ENCODE measurements around the gene DPP8.
A peak's percentile ranks its signal among the peaks of the same experiment; 100 is the strongest.

Gene DPP8

DNA sequence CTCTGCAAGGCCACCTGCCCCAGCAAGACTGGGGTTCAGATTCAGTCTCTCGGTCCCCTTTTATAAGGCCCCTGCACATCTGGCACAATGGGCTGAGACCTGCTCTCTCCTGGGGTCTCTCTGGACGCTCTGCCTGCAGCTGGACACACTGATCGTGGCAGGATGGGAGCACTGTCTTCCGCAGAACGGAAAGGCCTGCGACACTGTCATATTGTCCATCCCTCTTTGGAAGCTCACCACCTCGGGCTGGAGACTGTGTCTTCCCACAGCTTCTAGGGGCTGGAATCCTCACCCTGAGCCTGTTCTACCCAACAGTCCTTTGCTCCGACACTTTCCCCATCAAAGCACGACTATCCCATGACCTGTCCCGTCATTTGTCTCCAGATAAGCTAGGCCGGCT lies 83.3 kb downstream of the DPP8 start:
- no peaks in the 10 kb centered on the region for H3K9me3 Mint-ChIP-seq
- peaks cover 5% of the 10 kb centered on the region for H3K36me3 Mint-ChIP-seq (ENCODE audit: insufficient read depth)
- H3K4me3 Mint-ChIP-seq, result no peak overlapping the region
- DNase-seq, result no peak
- H3K27me3 Mint-ChIP-seq, result peaks cover 5 to 25% of the 10 kb centered on the region in 2 donors
- no peaks in the 10 kb centered on the region for H3K4me1 Mint-ChIP-seq (ENCODE audit: low read depth in 2 of 2)
- no peak for ATAC-seq (replicated peaks)
- no peak overlapping the region for H3K27ac Mint-ChIP-seq

DNA sequence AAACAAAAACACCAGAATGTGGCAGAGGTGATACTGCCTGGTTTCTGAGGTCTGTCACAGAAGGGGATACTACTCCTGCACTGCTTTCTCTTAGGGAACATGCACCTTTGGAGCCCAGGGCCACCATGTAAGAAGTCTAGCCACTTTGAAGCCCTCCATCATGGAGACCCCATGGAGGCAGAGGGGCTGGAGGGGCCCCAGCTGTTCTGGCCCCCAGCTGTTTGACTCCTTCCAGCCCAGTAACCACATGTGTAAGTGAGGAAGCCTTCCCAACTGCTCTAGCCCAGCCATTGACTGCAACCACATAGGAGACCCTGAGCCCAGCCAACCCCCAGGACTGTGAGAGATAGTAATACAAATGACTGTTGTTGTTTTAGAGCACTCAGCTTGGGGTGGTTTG lies 85.8 kb downstream of the DPP8 start:
- no peaks in the 10 kb centered on the region for H3K9me3 Mint-ChIP-seq
- peaks cover 6 to 27% of the 10 kb centered on the region in 2 donors for H3K27me3 Mint-ChIP-seq
- no peak overlapping the region for H3K4me3 Mint-ChIP-seq
- no peak overlapping the region for H3K27ac Mint-ChIP-seq
- no peaks in the 10 kb centered on the region for H3K4me1 Mint-ChIP-seq (ENCODE audit: low read depth in 2 of 2)
- peaks cover 5% of the 10 kb centered on the region for H3K36me3 Mint-ChIP-seq (ENCODE audit: insufficient read depth)
- DNase-seq (no peak), ATAC-seq (replicated peaks) (no peak)

DNA sequence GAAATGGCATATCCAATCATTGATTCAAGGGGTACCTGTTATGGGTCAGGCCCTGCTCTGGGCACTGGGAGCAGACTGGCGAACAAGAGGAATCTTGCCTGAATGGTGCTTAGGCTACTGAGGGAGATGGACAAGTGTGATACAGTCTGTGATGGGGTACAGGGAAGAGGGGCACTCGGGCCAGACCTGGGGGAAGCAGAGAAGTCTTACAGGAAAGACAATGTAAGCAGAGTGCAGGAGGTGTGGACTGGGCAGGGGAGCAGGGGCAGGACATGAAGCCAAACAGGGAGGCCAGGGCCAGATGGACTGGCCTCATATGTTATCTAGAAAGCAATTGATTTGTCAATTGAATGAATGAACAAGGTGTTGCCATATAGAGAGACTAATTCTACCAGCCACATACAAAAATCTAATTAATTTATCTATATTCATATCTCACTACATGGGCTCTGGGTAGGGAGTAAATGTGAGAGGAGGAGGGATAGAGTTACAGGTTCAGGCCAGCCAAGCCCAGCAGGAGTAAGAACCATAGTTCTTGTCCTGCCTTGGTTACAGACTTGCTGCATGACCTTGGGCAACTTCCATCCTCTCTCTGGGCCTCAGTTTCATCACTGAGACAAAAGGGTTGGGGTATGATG lies 91.2 kb downstream of the DPP8 start:
- Mint-ChIP-seq H3K9me3 (no peaks in the 10 kb centered on the region), H3K4me3 (no peak overlapping the region), H3K36me3 (ENCODE audit: insufficient read depth) (peaks cover 3% of the 10 kb centered on the region), H3K27me3 (peaks cover 46 to 67% of the 10 kb centered on the region in 2 donors), H3K27ac (no peak overlapping the region), H3K4me1 (ENCODE audit: low read depth in 2 of 2) (peaks cover 9 to 10% of the 10 kb centered on the region in 2 donors)
- DNase-seq (no peak), ATAC-seq (replicated peaks) (no peak)

DNA sequence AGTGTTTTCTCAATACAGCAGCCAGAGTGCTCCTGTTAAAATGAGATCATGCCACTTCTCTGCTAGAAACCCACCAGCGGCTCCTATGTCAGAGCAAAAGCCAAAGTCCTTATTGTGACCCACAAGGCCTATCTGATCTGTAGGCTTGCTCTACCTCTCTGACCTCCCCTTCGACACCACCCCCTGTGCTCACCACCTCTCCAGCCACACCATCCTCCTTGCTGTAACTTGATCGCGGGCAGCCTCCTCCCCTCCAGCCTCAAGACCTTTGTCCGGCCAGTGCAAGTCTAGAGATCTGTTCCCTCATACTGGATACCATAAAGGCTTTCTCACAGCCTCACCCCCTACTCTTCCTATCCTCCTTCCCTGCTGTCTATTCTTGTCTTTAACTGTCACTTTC lies 92.8 kb downstream of the DPP8 start:
- H3K36me3 Mint-ChIP-seq (ENCODE audit: insufficient read depth), result peaks cover 3% of the 10 kb centered on the region
- ATAC-seq (replicated peaks) (no peak), DNase-seq (no peak)
- H3K4me3 Mint-ChIP-seq, result no peak overlapping the region
- peaks cover 9 to 10% of the 10 kb centered on the region in 2 donors for H3K4me1 Mint-ChIP-seq (ENCODE audit: low read depth in 2 of 2)
- H3K9me3 Mint-ChIP-seq, result no peaks in the 10 kb centered on the region
- H3K27me3 Mint-ChIP-seq, result peaks cover 58 to 74% of the 10 kb centered on the region in 2 donors
- H3K27ac Mint-ChIP-seq, result no peak overlapping the region

DNA sequence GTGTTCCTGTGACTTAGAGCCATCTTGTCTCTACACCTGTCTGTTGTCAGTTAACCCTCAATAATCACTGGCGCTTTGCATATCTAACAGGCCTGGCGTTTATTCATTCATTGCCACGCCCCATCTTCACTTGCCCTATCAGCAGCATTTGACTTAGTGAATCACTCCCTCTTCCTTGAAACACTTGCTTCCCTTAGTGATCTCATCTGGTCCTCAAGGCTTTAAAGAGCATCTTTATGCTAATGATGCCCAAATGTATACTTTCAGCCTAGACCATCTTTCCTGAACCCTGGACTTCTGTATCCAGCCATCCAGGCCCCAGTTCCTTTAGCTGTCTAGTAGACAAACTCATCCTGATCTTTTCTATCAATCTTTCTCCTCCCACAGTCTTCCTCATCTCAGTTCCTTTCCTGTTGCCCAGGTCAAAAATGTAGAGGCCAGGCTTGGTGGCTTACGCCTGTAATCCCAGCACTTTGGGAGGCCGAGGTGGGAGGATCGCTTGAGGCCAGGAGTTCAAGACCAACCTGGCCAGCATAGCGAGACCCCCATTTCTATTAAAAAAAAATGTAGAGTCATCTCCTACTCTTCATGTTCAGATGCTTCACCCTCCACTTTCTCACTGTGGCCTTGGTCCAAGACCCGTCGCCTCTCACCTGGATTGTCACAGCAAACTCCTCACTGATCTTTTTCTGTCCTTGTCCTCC lies 93.4 kb downstream of the DPP8 start:
- no peaks in the 10 kb centered on the region for H3K9me3 Mint-ChIP-seq
- peaks cover 3% of the 10 kb centered on the region for H3K36me3 Mint-ChIP-seq (ENCODE audit: insufficient read depth)
- peaks cover 58 to 74% of the 10 kb centered on the region in 2 donors for H3K27me3 Mint-ChIP-seq
- ATAC-seq (replicated peaks) (no peak), DNase-seq (no peak)
- no peak overlapping the region for H3K27ac Mint-ChIP-seq
- peaks cover 9 to 10% of the 10 kb centered on the region in 2 donors for H3K4me1 Mint-ChIP-seq (ENCODE audit: low read depth in 2 of 2)
- H3K4me3 Mint-ChIP-seq, result peak overlapping the region; percentile 84 to 87

DNA sequence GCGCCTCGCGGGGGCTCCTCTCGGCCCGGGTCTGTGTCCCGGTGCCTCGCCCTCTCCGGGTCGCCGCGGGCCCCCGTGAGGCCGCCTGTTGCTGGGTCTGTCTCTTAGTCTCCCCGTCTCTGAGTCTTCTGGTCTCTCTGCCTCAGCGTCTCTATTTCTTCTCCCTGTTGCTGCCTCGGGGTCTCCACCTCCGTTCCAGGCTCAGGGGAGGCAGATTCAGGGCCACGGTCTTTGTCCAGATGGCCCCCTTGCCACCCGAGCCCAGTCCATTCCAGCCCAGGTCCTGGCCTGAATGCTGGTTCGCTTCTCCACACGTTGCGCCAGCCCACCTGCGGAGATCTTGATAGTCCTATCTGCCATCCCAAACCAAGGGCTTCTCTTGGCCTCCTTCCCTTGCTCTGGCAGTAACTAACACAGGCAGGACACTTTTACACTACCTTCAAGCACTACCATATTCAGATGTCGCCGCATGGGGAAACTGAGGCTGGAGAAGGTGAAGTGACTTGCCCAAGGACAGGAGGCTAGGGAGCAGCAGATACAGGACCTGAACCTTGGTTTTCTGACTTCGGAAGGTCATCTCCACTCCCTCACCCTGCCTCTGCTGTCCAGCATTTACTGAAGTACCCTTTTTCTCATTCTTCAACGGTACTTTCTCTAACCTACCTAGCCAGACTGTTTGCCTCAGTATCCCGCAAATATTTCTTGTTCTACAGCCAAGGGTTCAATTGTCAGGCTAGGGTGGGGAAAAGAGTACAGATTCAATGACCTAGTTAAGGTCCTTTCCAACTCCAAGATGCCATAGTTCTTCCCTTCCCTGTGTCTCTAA lies 94.1 kb downstream of the DPP8 start:
- Mint-ChIP-seq H3K27me3 (peaks cover 65 to 80% of the 10 kb centered on the region in 2 donors), H3K36me3 (ENCODE audit: insufficient read depth) (peaks cover 3% of the 10 kb centered on the region), H3K27ac (no peak overlapping the region), H3K9me3 (no peaks in the 10 kb centered on the region), H3K4me1 (ENCODE audit: low read depth in 2 of 2) (peaks cover 9 to 10% of the 10 kb centered on the region in 2 donors), H3K4me3 (peak overlapping the region; percentile 84 to 87)
- DNase-seq, result no peak
- no peak for ATAC-seq (replicated peaks)

DNA sequence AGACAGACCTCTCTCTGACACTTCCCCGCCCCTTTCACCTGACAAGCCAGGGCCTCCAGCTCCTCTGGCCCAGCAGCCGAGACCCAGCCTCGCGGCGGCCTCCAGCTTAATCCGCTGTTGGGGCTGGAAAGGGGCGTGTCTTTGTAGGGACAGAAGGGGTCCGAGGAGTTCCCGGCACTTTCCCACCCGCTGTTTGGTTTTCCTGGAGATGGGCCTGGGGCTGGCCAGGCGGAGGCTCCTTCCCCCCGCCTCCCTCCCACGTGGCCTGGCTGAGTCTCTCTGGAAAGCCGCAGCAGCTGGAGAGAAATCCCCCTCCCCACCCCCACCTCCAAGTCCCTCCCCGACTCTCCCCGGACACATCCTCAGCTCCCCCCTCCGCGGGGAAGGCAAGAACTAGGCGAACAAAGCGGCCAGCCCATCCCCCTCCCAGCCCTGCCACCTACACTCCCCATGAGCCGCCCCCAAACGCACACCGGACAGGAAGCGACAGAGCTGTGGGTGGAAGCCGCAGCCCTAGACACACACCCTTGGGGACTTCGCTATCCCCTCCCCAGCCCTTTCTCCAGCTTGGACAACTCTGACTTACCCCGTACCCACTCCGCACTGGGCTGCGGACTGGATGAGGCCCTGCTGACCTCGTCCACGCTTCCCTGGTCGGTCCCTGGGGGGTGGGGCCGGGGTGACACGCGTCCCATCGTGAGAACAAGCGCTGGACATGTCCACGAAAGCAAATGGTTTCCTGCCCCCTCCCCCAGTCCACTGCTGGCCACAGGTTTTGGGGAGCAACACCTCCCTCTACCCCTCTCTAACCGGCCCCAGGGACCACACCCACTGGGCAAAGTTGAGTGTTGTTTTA lies 95.9 kb downstream of the DPP8 start:
- Mint-ChIP-seq H3K4me3 (peak overlapping the region; percentile 74 to 84), H3K27me3 (peaks cover 76 to 97% of the 10 kb centered on the region in 2 donors), H3K36me3 (ENCODE audit: insufficient read depth) (peaks cover 3% of the 10 kb centered on the region), H3K9me3 (no peaks in the 10 kb centered on the region), H3K27ac (peak overlapping the region; percentile 3 to 26), H3K4me1 (ENCODE audit: low read depth in 2 of 2) (peaks cover 9 to 10% of the 10 kb centered on the region in 2 donors)
- ATAC-seq (replicated peaks), result no peak
- DNase-seq, result no peak

DNA sequence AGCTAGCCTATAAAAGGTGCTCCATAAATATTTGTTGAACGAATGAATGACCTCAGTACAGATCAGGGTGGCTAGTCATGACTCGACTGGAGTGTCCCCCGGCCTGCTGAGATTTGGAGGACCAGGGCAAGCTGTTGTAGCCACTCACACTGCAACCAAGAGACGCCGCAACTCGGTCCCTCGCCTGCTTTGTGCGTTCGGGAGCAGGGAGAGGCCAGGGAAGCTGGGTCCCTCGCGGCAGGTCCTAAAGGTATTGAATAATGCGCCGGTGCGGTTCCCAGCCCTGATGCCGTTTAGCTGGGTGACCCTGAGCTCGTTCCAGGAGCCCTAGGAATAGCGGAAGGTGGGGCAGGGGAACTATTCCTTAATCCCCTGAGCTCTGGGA lies 96.5 kb downstream of the DPP8 start:
- H3K27me3 Mint-ChIP-seq, result peaks cover 72 to 97% of the 10 kb centered on the region in 2 donors
- ATAC-seq (replicated peaks) (no peak), DNase-seq (no peak)
- peak overlapping the region in 1 of 2 donors; percentile 15 for H3K4me3 Mint-ChIP-seq
- no peaks in the 10 kb centered on the region for H3K9me3 Mint-ChIP-seq
- no peak overlapping the region for H3K27ac Mint-ChIP-seq
- peaks cover 3% of the 10 kb centered on the region for H3K36me3 Mint-ChIP-seq (ENCODE audit: insufficient read depth)
- peaks cover 9 to 10% of the 10 kb centered on the region in 2 donors for H3K4me1 Mint-ChIP-seq (ENCODE audit: low read depth in 2 of 2)

DNA sequence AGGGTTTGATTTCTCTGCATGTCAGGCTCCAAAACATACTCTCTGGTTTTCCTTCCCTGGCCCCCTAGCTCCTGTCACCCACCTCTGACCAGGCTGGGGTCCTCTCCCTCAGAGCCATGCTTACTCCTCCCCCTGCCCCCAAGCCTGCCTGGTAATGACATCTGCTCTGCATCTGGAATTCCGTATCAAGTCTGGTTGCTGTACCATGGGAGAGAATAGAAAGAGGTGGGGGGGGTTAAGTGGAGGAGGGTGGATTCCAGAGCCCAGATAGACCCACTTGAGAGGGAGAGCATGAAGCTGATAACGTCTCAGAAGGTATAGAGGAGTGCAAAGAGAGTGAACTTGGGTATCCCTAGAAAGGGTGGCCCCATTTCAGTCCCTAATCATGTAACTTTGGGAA lies 98.9 kb downstream of the DPP8 start:
- H3K4me1 Mint-ChIP-seq (ENCODE audit: low read depth in 2 of 2), result peaks cover 9 to 10% of the 10 kb centered on the region in 2 donors
- no peak for ATAC-seq (replicated peaks)
- H3K9me3 Mint-ChIP-seq, result no peaks in the 10 kb centered on the region
- no peak overlapping the region for H3K4me3 Mint-ChIP-seq
- H3K27ac Mint-ChIP-seq, result no peak overlapping the region
- no peak for DNase-seq
- H3K27me3 Mint-ChIP-seq, result peaks cover 53 to 91% of the 10 kb centered on the region in 2 donors
- peaks cover 3% of the 10 kb centered on the region for H3K36me3 Mint-ChIP-seq (ENCODE audit: insufficient read depth)

DNA sequence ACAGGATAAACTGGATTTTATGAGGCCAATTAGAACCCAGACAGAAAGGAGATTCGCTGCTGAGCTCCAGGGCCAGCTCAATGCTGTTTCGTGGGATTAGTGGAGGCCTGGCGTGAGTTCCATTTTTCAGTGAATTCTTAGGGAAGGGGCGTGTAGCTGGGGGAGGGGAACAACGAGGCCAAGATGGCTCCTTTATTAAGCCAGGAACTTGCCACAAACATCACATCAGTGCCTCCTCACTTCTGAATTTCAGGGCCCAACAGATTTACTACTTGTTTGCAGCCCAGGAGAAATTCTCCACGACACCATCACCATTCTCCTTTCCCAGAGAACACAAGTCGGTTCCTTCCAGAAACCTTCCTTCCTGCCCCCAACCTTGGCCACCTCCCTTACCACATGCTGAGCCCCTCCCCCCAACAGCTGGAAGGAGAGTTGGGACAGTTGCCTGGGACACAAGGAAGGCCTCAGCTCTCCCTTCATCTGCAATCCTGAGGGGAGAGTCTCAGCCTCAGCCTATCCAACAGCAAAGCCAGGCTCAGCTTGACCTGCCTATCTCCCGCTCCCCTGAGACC lies 100.6 kb downstream of the DPP8 start:
- Mint-ChIP-seq H3K4me1 (ENCODE audit: low read depth in 2 of 2) (peaks cover under 1 to 3% of the 10 kb centered on the region in 2 donors), H3K27ac (no peak overlapping the region), H3K4me3 (no peak overlapping the region), H3K9me3 (no peaks in the 10 kb centered on the region), H3K27me3 (peaks cover 41 to 74% of the 10 kb centered on the region in 2 donors), H3K36me3 (ENCODE audit: insufficient read depth) (no peaks in the 10 kb centered on the region)
- ATAC-seq (replicated peaks) (no peak), DNase-seq (no peak)

DNA sequence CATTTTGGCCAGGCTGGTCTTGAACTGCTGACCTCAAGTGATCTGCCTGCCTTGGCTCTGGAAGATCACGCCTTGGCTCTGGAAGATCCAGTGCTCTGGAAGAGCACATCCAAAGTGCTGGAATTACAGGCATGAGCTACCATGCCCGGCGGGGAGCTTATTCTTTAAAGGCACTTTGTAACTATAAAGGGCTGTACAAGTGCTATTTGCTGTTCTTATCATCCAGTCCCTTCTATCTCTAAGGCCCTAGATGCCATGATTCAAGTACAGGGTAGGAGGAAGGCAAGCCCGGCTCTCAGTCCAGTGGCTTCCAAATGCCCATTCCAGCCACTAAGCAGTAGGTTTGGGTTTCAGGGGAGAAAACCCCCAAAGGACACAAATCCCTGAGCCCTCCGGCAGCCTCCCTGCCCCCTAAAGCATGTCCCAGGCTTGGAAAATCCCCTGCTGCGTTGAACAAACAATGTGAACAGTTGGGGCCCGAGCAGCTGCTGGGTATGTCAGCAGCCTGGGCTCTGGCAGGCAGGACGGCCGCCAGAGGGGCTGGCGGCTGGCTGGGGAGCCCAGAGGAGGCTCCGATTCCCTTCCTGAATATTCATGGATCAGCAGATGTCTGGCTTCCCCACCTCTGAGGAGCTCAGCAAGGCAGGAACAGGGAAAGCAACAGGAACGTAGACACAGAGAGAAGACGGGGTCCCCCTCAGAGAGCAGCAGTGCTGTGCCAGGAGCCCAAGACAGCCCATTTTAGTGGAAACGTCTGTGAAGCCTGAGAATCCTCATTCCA lies 102.5 kb downstream of the DPP8 start:
- Mint-ChIP-seq H3K27me3 (peaks cover 37 to 74% of the 10 kb centered on the region in 2 donors), H3K4me1 (ENCODE audit: low read depth in 2 of 2) (no peaks in the 10 kb centered on the region), H3K9me3 (no peaks in the 10 kb centered on the region), H3K36me3 (ENCODE audit: insufficient read depth) (no peaks in the 10 kb centered on the region), H3K4me3 (no peak overlapping the region), H3K27ac (no peak overlapping the region)
- DNase-seq, result no peak
- ATAC-seq (replicated peaks), result no peak

DNA sequence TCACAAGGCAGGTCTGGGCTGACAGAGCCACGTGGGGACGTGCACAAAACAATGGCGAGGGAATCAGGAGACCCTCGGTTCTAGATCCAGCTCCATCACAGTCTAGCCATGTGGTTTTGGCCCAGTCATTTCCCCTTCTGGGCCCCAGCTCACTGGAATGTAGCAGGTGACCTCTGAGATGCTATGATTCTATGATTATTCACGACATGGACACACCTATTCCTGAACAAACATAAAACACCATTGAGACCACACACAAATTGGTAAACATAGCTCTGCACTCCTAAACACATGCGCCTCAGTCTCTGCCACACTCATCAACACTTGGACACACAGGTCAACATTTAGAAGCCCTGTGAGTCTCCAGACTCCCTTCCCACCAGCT lies 103.7 kb downstream of the DPP8 start:
- no peak overlapping the region for H3K27ac Mint-ChIP-seq
- peaks cover 32 to 74% of the 10 kb centered on the region in 2 donors for H3K27me3 Mint-ChIP-seq

More for the DNA sequence above, 103.7 kb downstream of the DPP8 start:
- peaks cover 0 to 4% of the 10 kb centered on the region in 2 donors for H3K4me1 Mint-ChIP-seq (ENCODE audit: low read depth in 2 of 2)
- ATAC-seq (replicated peaks) (no peak), DNase-seq (no peak)
- no peak overlapping the region for H3K4me3 Mint-ChIP-seq
- no peaks in the 10 kb centered on the region for H3K9me3 Mint-ChIP-seq
- no peaks in the 10 kb centered on the region for H3K36me3 Mint-ChIP-seq (ENCODE audit: insufficient read depth)

All from effector memory CD8-positive, alpha-beta T cell (primary cell).